ENCODE data around the gene ATAD3B. TPM values are rescaled to one million over a fixed set of nuclear protein-coding genes. Genes with fewer than 3 reads are reported as not detected.

Gene ATAD3B
- total RNA-seq, 1 donor from 2014 or later = 14.2 TPM

DNA sequence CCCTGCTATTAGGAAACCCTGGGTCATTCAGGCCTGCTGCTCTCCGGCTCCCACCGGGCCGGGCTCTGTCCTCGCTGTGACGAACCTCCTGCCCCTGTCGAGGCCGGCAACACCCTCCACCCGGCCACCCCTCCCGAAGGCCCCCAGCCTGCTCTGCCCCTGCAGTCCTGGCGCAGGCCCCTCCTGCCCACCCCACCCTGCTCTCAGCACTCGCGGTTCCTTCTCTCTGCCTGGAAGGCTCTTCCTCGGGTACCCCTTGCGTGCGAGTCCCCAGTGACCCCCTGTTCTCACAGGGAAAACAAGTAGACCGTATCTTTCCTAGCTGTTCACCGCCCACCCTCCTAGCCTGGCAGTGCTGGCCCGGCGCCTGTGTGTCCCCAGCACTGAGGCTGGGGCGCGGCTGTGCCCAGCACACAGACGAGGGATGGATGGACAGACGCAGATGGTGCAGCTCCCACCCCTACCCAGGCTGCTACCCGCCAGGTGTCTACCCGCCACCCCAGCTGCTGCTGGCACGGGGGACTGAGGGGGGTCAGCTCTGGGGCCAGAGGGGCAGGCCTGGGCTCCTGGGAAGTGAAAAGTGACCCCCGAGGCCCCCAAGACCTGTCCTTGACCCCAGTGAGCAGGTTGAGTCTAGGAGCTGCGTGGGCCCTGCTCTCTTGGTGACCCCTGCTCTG is 39.2 kb upstream of the ATAD3B start:
- Histone ChIP-seq H3K4me1 (peaks cover 18 to 34% of the 10 kb centered on the region in 2 donors), H3K4me3 (no peak overlapping the region), H3K27me3 (peaks cover 3% of the 10 kb centered on the region), H3K36me3 (no peaks in the 10 kb centered on the region), H3K27ac (peak overlapping the region; percentile 81 to 82), H3K9me3 (no peaks in the 10 kb centered on the region)
- intact Hi-C loops (cut with DNase I) = no loop called here
- TF ChIP-seq, protein P1, sequence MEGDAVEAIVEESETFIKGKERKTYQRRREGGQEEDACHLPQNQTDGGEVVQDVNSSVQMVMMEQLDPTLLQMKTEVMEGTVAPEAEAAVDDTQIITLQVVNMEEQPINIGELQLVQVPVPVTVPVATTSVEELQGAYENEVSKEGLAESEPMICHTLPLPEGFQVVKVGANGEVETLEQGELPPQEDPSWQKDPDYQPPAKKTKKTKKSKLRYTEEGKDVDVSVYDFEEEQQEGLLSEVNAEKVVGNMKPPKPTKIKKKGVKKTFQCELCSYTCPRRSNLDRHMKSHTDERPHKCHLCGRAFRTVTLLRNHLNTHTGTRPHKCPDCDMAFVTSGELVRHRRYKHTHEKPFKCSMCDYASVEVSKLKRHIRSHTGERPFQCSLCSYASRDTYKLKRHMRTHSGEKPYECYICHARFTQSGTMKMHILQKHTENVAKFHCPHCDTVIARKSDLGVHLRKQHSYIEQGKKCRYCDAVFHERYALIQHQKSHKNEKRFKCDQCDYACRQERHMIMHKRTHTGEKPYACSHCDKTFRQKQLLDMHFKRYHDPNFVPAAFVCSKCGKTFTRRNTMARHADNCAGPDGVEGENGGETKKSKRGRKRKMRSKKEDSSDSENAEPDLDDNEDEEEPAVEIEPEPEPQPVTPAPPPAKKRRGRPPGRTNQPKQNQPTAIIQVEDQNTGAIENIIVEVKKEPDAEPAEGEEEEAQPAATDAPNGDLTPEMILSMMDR (IDR thresholded peaks at IDR 0.05) = no peak
- no peak for DNase-seq (ENCODE audit: low spot score in 2 of 2)

- DNase-seq (ENCODE audit: low spot score in 2 of 2) = no peak
- H3K9me3 ChIP-seq = no peaks in the 10 kb centered on the region
- H3K27me3 ChIP-seq = peaks cover 3% of the 10 kb centered on the region
- no peak overlapping the region for H3K4me3 ChIP-seq
- H3K27ac ChIP-seq = peak overlapping the region; percentile 81 to 82
- TF ChIP-seq, protein P1 (IDR thresholded peaks at IDR 0.05) = no peak
- peaks cover 15 to 34% of the 10 kb centered on the region in 2 donors for H3K4me1 ChIP-seq
- intact Hi-C loops (cut with DNase I) = no loop called here
- H3K36me3 ChIP-seq = no peaks in the 10 kb centered on the region
Observed at GRCh38 chr1:1432951-1433803, 38.4 kb upstream of the ATAD3B start.

DNA sequence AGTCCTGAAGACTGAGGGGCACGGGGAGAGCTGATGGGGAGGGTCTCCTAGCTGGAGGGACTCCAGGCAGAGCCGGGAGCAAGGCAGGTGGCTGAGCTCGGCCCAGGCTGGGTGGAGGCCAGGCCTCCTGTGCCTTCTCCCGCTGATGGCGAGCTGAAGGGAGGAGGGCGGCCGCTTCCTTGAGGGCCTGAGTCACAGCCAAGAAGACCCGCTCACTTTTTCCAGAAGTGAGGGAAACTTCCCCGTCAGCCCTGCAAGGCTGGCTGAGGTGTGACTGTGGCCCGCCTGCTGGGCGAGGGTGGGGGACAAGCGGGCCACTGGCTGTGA is 37.8 kb upstream of the ATAD3B start:
- Histone ChIP-seq H3K4me1 (peaks cover 15 to 34% of the 10 kb centered on the region in 2 donors), H3K9me3 (no peaks in the 10 kb centered on the region), H3K27ac (peak overlapping the region; percentile 81 to 82), H3K36me3 (no peaks in the 10 kb centered on the region), H3K4me3 (peak overlapping the region in 1 of 2 donors; percentile 34), H3K27me3 (peaks cover 3% of the 10 kb centered on the region)
- intact Hi-C loops (cut with DNase I) = no loop called here
- DNase-seq (ENCODE audit: low spot score in 2 of 2) = no peak
- TF ChIP-seq, protein P1 (IDR thresholded peaks at IDR 0.05) = no peak

- peaks cover 15 to 34% of the 10 kb centered on the region in 2 donors for H3K4me1 ChIP-seq
- no peak for DNase-seq (ENCODE audit: low spot score in 2 of 2)
- H3K27ac ChIP-seq = peak overlapping the region; percentile 81 to 82
- TF ChIP-seq, protein P1 (IDR thresholded peaks at IDR 0.05) = no peak
- H3K4me3 ChIP-seq = peak overlapping the region in 1 of 2 donors; percentile 34
- H3K27me3 ChIP-seq = peaks cover 3% of the 10 kb centered on the region
- H3K9me3 ChIP-seq = no peaks in the 10 kb centered on the region
- intact Hi-C loops (cut with DNase I) = no loop called here
- no peaks in the 10 kb centered on the region for H3K36me3 ChIP-seq
Observed at GRCh38 chr1:1434131-1434823, 37.3 kb upstream of the ATAD3B start.

GRCh38 chr1:1434824-1435105 is 36.8 kb upstream of the ATAD3B start:
- intact Hi-C loops (cut with DNase I) = no loop called here
- no peaks in the 10 kb centered on the region for H3K36me3 ChIP-seq
- H3K9me3 ChIP-seq = no peaks in the 10 kb centered on the region
- H3K4me3 ChIP-seq = peak overlapping the region in 1 of 2 donors; percentile 34
- peak overlapping the region; percentile 81 to 82 for H3K27ac ChIP-seq
- peaks cover 3% of the 10 kb centered on the region for H3K27me3 ChIP-seq
- peaks cover 15 to 34% of the 10 kb centered on the region in 2 donors for H3K4me1 ChIP-seq
- DNase-seq (ENCODE audit: low spot score in 2 of 2) = no peak
- TF ChIP-seq, protein P1 (IDR thresholded peaks at IDR 0.05) = no peak
